Upper lobe of left lung (tissue), 6 donors: ENCODE results near the gene MMS22L. TPM values are rescaled to one million over a fixed set of nuclear protein-coding genes. Genes with fewer than 3 reads are reported as not detected.

Experiments
- ATAC-seq, 2 donors: fragments of 200-7000 bp; cut with Tn5 transposase; one replicate each; pipeline ENCODE4 v1.9.1; 2022; ENCODE audit warnings: mild to moderate bottlenecking in 2 of 2, moderate library complexity in 2 of 2; ENCODE audit not compliant: low FRiP score in 2 of 2
- DNase-seq, 2 donors: peaks; one replicate each; pipeline ENCODE4 v3.0.0-alpha.2; 2019 to 2020
- H3K27ac ChIP-seq, 4 donors: fragments of 200-600 bp; sonication (generic); one replicate each; pipeline ENCODE4 v1.5.1; 2016 to 2019
- H3K27me3 ChIP-seq, 4 donors: fragments of 200-600 bp; sonication (generic); one replicate each; pipeline ENCODE4 v1.5.1; 2017 to 2019
- H3K36me3 ChIP-seq, 4 donors: fragments of 200-600 bp; sonication (generic); one replicate each; pipeline ENCODE4 v1.5.1; 2016 to 2019
- H3K4me1 ChIP-seq, 4 donors: fragments of 200-600 bp; sonication (generic); one replicate each; pipeline ENCODE4 v1.5.1; 2018 to 2019
- H3K4me3 ChIP-seq, 4 donors: fragments of 200-600 bp; sonication (generic); one replicate each; pipeline ENCODE4 v1.5.1; 2017 to 2019; ENCODE audit warnings: mild to moderate bottlenecking in 2 of 4, moderate library complexity in 1 of 4
- H3K9me3 ChIP-seq, 4 donors: fragments of 200-600 bp; sonication (generic); one replicate each; pipeline ENCODE4 v1.5.1; 2018 to 2019
- EP300 ChIP-seq, 4 donors: sonication (generic); formaldehyde crosslinking; IDR thresholded peaks; one replicate each; pipeline ENCODE4 v1.5.1; 2017; ENCODE audit warnings: antibody characterized with exemption in 4 of 4, control low read depth in 2 of 4
- POLR2A ChIP-seq, 4 donors: fragments of 450-650 bp; IDR thresholded peaks; one replicate each; pipeline ENCODE4 v1.5.1; 2016 to 2017; ENCODE audit warnings: antibody characterized with exemption in 4 of 4, mild to moderate bottlenecking in 2 of 4
- POLR2AphosphoS5 ChIP-seq, 2 donors: sonication (generic); formaldehyde crosslinking; IDR thresholded peaks; one replicate each; pipeline ENCODE4 v1.5.1; 2017; ENCODE audit warnings: antibody characterized with exemption in 2 of 2
- WGBS, 2 donors: methylation state at CpG; one replicate each; pipeline ENCODE4 v1.1.5; 2017 to 2018; 5-methylcytosine and 5-hydroxymethylcytosine counted together
- total RNA-seq, 6 donors: library from RNA; depleted of rRNA in 4 of 6; stranded (reverse); fragments of >200 nt in 4 of 6; gene quantifications; one replicate each; pipeline versions ENCODE4 v1.1.0 to v1.2.1, GENCODE V29; 2016 to 2021
- TF ChIP-seq, protein P1 (sequence below), 6 experiments: fragments of 450-650 bp in 4 of 6; fragments of 200-600 bp in 2 of 6; sonication (generic) in 2 of 6; IDR thresholded peaks; one replicate each; pipeline ENCODE4 v1.5.1; 2016 to 2019; ENCODE audit warnings: antibody characterized with exemption in 6 of 6
- donor health status: DM: no; HTN: no; CAD: no; lungs with moderate emphysema.
- donor health status: DM: no; HTN: yes; CAD: no; lungs with severe emphysema.

Gene MMS22L
- total RNA-seq, 6 donors from 2014 or later, result 4.9 to 22.1 (median 7.9) TPM

DNA sequence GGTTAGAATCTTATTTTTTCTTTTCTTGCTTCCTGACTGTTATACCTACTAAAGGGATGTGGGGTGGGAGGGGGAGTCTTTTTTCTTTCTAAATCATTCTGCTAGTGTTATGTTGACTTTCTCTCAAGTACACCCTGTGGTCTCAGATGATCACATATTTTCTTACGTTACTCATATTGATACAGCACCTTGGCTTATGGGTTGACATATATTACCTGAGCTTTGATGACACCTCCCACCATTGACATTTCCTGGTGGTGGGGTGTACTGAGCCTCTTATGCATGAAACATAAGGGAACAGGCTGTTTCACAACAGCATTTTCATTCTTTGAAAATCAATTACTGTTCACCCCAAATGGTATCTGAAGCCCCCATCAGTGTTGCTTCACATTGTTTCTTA is 169.8 kb downstream of the MMS22L start:
- WGBS, 2 donors, result 71 to 100% methylated on average over 1 of the region's 1 CpG
- no peak overlapping the region for H3K4me3 ChIP-seq
- DNase-seq, result no peak

DNA sequence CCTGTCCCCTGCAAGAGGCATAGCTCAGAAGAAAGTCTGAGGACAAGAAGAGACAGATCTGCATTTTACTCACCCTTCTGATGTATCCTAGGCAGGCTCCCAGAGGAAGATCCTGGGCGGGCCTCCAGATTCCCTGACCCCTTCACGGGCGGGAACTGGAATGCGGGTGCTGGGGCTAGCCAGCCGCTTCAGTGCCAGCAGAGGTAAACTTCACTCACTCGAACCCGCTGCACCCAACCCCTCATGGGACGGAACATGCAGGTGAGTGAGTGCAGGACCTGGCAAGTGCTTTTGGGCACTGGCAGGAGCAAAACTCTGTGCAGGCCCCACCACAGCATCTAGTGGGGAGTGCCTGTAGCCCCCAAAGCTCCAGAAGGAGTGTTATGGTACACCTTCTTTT is 171.8 kb downstream of the MMS22L start:
- Histone ChIP-seq H3K27me3 (no peaks in the 10 kb centered on the region), H3K36me3 (no peaks in the 10 kb centered on the region), H3K4me1 (no peaks in the 10 kb centered on the region), H3K4me3 (no peak overlapping the region), H3K9me3 (peaks cover 0 to 10% (median 0%) of the 10 kb centered on the region in 4 donors), H3K27ac (no peak overlapping the region)
- TF ChIP-seq POLR2AphosphoS5 (IDR thresholded peaks at IDR 0.05) (no peak), POLR2A (IDR thresholded peaks at IDR 0.05) (no peak), EP300 (IDR thresholded peaks at IDR 0.05) (no peak)
- TF ChIP-seq, protein P1, sequence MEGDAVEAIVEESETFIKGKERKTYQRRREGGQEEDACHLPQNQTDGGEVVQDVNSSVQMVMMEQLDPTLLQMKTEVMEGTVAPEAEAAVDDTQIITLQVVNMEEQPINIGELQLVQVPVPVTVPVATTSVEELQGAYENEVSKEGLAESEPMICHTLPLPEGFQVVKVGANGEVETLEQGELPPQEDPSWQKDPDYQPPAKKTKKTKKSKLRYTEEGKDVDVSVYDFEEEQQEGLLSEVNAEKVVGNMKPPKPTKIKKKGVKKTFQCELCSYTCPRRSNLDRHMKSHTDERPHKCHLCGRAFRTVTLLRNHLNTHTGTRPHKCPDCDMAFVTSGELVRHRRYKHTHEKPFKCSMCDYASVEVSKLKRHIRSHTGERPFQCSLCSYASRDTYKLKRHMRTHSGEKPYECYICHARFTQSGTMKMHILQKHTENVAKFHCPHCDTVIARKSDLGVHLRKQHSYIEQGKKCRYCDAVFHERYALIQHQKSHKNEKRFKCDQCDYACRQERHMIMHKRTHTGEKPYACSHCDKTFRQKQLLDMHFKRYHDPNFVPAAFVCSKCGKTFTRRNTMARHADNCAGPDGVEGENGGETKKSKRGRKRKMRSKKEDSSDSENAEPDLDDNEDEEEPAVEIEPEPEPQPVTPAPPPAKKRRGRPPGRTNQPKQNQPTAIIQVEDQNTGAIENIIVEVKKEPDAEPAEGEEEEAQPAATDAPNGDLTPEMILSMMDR (IDR thresholded peaks at IDR 0.05), result no peak
- ATAC-seq (no peak), DNase-seq (peak in 1 of 2 donors; percentile 23)
- WGBS, 2 donors, result 95 to 97% methylated on average over 5 to 8 of the region's 8 CpGs

More for the DNA sequence above, 169.8 kb downstream of the MMS22L start:
- Histone ChIP-seq H3K9me3 (peaks cover 0 to 10% (median 0%) of the 10 kb centered on the region in 4 donors), H3K27ac (no peak overlapping the region), H3K36me3 (no peaks in the 10 kb centered on the region), H3K27me3 (no peaks in the 10 kb centered on the region), H3K4me1 (no peaks in the 10 kb centered on the region)
- no peak for ATAC-seq
- TF ChIP-seq POLR2A (IDR thresholded peaks at IDR 0.05) (no peak), POLR2AphosphoS5 (IDR thresholded peaks at IDR 0.05) (no peak), EP300 (IDR thresholded peaks at IDR 0.05) (no peak)
- TF ChIP-seq, protein P1 (IDR thresholded peaks at IDR 0.05), result no peak

DNA sequence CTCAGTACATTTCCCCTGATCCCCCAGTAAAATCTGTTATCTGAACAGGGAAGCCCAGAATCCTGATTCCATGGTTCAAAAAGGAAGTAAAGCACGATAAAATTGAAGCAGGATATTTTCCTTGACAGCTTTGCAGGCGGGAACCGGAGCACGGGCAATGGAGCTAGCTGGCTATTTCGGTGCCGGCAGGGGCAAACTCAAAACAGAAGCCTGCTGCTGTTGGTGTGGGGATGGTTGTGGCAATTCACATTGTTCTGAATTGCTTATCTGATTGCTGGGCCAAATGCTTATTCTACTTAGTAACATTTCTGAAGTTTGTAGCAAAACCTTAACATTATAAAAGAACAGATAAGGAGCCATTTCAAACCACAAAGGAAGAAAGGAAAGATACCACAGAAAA is 172.4 kb downstream of the MMS22L start:
- Histone ChIP-seq H3K27ac (no peak overlapping the region), H3K9me3 (peaks cover 0 to 10% (median 0%) of the 10 kb centered on the region in 4 donors), H3K36me3 (no peaks in the 10 kb centered on the region), H3K27me3 (no peaks in the 10 kb centered on the region), H3K4me1 (no peaks in the 10 kb centered on the region), H3K4me3 (no peak overlapping the region)
- DNase-seq (no peak), ATAC-seq (no peak)
- WGBS, 2 donors, result 22 to 38% methylated on average over 6 of the region's 6 CpGs
- no peak for TF ChIP-seq POLR2AphosphoS5 (IDR thresholded peaks at IDR 0.05)
- no peak for TF ChIP-seq POLR2A (IDR thresholded peaks at IDR 0.05)
- TF ChIP-seq, protein P1 (IDR thresholded peaks at IDR 0.05), result no peak
- TF ChIP-seq EP300 (IDR thresholded peaks at IDR 0.05), result no peak

DNA sequence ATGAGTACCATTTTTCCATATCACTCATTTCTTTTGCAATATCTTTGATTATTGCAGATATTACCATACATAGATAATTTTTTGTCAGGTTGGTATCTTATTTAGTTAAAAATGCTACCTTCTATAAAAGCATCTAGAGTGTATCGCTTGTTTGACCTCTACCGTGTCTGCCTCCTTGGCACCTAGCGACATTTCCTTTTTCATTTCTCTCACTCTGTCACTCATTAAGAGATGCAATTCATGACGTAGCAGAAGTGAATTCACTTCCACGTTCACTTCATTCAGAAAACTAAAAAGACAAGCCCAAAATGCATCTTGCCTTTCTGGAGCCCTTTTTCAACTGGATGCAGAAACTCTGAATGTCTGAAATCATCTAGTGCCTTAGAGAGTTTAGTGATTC is 172.9 kb downstream of the MMS22L start:
- TF ChIP-seq EP300 (IDR thresholded peaks at IDR 0.05) (no peak), POLR2A (IDR thresholded peaks at IDR 0.05) (no peak), POLR2AphosphoS5 (IDR thresholded peaks at IDR 0.05) (no peak)
- TF ChIP-seq, protein P1 (IDR thresholded peaks at IDR 0.05), result no peak
- no peak for DNase-seq
- WGBS, 2 donors, result 46 to 51% methylated on average over 5 of the region's 5 CpGs

DNA sequence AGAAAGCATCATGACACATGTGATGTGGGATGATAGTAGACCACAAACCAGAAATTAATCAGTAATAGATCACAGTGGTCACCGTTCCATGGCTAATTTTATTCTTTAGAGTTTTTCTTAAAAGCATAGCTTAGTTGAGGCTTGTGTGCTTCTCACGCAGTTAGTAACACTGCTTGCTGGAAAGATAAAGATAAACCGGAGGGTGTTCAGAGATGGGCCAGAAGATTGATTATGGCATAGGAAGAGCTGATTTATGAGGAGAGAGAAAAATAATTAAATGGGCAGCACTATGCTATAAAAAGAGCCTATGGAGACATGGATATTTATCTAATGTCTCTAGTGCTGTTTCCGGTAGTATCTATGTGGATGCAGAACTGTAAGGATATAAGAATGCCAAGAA is 173.6 kb downstream of the MMS22L start:
- Histone ChIP-seq H3K27ac (no peak overlapping the region), H3K9me3 (peaks cover 0 to 10% (median 0%) of the 10 kb centered on the region in 4 donors), H3K4me3 (no peak overlapping the region), H3K36me3 (no peaks in the 10 kb centered on the region), H3K27me3 (no peaks in the 10 kb centered on the region), H3K4me1 (no peaks in the 10 kb centered on the region)
- TF ChIP-seq POLR2AphosphoS5 (IDR thresholded peaks at IDR 0.05) (no peak), EP300 (IDR thresholded peaks at IDR 0.05) (no peak), POLR2A (IDR thresholded peaks at IDR 0.05) (no peak)
- TF ChIP-seq, protein P1 (IDR thresholded peaks at IDR 0.05), result no peak
- DNase-seq (no peak), ATAC-seq (no peak)
- WGBS, 2 donors, result 61 to 72% methylated on average over 4 of the region's 4 CpGs

More for the DNA sequence above, 172.9 kb downstream of the MMS22L start:
- no peak for ATAC-seq
- Histone ChIP-seq H3K4me3 (no peak overlapping the region), H3K27ac (no peak overlapping the region), H3K36me3 (no peaks in the 10 kb centered on the region), H3K27me3 (no peaks in the 10 kb centered on the region), H3K4me1 (no peaks in the 10 kb centered on the region), H3K9me3 (peaks cover 0 to 10% (median 0%) of the 10 kb centered on the region in 4 donors)
